ENCODE measurements around the gene CD93. TPM values are rescaled to one million over a fixed set of nuclear protein-coding genes. Genes with fewer than 3 reads are reported as not detected.

CD93 gene
- total RNA-seq, 1 donor from 2014 or later: not detected

- H3K9me3 Mint-ChIP-seq: no peaks in the 10 kb centered on the region
- no peaks in the 10 kb centered on the region for H3K36me3 Mint-ChIP-seq (ENCODE audit: low read depth)
- H3K27ac Mint-ChIP-seq: no peak overlapping the region
- ATAC-seq (ENCODE audit: low read depth) (no peak), DNase-seq (no peak)
- CTCF ChIA-PET: interaction anchor here (0.5 kb wide), 1 partner anchor 12 kb away, joined by 3 read pairs; no protein-coding TSS in a partner anchor
- TF ChIP-seq, protein P1, sequence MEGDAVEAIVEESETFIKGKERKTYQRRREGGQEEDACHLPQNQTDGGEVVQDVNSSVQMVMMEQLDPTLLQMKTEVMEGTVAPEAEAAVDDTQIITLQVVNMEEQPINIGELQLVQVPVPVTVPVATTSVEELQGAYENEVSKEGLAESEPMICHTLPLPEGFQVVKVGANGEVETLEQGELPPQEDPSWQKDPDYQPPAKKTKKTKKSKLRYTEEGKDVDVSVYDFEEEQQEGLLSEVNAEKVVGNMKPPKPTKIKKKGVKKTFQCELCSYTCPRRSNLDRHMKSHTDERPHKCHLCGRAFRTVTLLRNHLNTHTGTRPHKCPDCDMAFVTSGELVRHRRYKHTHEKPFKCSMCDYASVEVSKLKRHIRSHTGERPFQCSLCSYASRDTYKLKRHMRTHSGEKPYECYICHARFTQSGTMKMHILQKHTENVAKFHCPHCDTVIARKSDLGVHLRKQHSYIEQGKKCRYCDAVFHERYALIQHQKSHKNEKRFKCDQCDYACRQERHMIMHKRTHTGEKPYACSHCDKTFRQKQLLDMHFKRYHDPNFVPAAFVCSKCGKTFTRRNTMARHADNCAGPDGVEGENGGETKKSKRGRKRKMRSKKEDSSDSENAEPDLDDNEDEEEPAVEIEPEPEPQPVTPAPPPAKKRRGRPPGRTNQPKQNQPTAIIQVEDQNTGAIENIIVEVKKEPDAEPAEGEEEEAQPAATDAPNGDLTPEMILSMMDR (IDR thresholded peaks at IDR 0.05): no peak
- H3K4me1 Mint-ChIP-seq: no peaks in the 10 kb centered on the region
- H3K27me3 Mint-ChIP-seq: no peaks in the 10 kb centered on the region
- intact Hi-C loops (cut with micrococcal nuclease): no loop called here
- no peak overlapping the region for H3K4me3 Mint-ChIP-seq
- POLR2A ChIA-PET: no interaction called here
Observed at GRCh38 chr20:23131766-23132165, 45.6 kb upstream of the CD93 start.

- Mint-ChIP-seq H3K4me3 (no peak overlapping the region), H3K9me3 (no peaks in the 10 kb centered on the region), H3K27me3 (no peaks in the 10 kb centered on the region), H3K4me1 (no peaks in the 10 kb centered on the region), H3K36me3 (ENCODE audit: low read depth) (no peaks in the 10 kb centered on the region), H3K27ac (no peak overlapping the region)
- no peak for ATAC-seq (ENCODE audit: low read depth)
- POLR2A ChIA-PET: no interaction called here
- intact Hi-C loops (cut with micrococcal nuclease): no loop called here
- no peak for DNase-seq
- TF ChIP-seq, protein P1 (IDR thresholded peaks at IDR 0.05): no peak
- CTCF ChIA-PET: no interaction called here
Observed at GRCh38 chr20:23130622-23131140, 44.6 kb upstream of the CD93 start.

DNA sequence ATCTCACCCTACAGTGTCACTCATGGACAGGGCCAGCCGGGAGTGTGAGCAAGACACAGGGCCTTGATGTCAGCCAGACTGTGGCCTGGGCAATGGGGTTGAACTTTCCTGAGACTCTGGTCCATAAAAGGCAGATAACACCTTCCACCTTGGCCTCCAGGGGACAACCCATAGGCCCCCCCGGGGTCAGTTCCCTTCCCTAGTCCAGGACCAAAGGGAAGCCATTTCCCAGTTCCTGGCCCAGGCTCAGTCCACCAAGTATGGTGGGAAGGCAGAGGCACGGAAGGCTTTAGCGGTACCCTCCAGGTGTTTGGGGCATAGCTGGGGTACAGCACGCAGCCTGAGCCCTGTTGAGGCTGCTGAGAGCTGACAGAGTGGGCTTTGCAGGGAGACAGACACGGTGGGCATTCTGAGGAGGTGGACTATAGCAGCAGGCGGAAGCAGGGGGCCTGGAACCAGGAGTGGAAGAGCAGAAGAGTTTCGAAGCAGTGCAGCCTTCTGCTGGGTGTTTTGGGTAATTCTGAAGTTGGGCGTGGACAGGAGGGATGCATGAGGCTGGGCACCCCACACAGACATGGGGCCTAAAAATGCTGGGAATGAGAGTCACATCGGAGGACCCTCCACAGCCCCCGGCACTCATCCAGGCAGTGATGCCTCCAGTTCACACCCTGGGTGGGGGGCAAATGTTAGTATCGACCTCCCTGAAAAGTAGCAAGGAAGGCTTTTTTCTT, 43.9 kb upstream of the CD93 start:
- Mint-ChIP-seq H3K27ac (no peak overlapping the region), H3K36me3 (ENCODE audit: low read depth) (no peaks in the 10 kb centered on the region), H3K4me1 (no peaks in the 10 kb centered on the region), H3K27me3 (peaks cover 2% of the 10 kb centered on the region), H3K4me3 (no peak overlapping the region), H3K9me3 (no peaks in the 10 kb centered on the region)
- intact Hi-C loops (cut with micrococcal nuclease): no loop called here
- DNase-seq (no peak), ATAC-seq (ENCODE audit: low read depth) (no peak)
- ChIA-PET CTCF (no interaction called here), POLR2A (no interaction called here)
- TF ChIP-seq, protein P1 (IDR thresholded peaks at IDR 0.05): no peak

DNA sequence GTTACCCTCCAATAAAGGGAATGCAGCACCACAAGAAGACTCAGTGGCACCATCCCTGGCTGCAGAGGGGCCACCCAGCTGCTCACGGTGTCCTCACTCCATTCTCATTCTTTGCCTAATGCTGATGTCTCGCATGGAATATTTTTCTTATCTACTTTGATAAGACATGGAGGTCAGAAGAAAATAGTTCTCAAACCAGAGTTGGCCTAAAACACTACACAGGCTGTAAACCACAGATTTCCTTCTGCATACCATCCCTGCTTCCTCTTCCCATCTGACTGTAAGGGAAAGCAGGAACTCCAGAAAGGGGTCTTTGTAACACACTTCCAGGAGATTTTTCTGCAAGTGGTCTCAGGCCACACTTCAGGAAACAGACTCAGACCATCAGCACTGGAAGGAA, 43.1 kb upstream of the CD93 start:
- ATAC-seq (ENCODE audit: low read depth): no peak
- H3K9me3 Mint-ChIP-seq: no peaks in the 10 kb centered on the region
- no peak overlapping the region for H3K4me3 Mint-ChIP-seq
- H3K27ac Mint-ChIP-seq: no peak overlapping the region
- peaks cover 8% of the 10 kb centered on the region for H3K27me3 Mint-ChIP-seq
- no peaks in the 10 kb centered on the region for H3K36me3 Mint-ChIP-seq (ENCODE audit: low read depth)
- H3K4me1 Mint-ChIP-seq: no peaks in the 10 kb centered on the region
- intact Hi-C loops (cut with micrococcal nuclease): no loop called here
- no peak for DNase-seq
- CTCF ChIA-PET: no interaction called here
- TF ChIP-seq, protein P1 (IDR thresholded peaks at IDR 0.05): no peak
- POLR2A ChIA-PET: no interaction called here

GRCh38 chr20:23128461-23129125, 42.5 kb upstream of the CD93 start:
- TF ChIP-seq, protein P1 (IDR thresholded peaks at IDR 0.05): no peak
- ChIA-PET CTCF (no interaction called here), POLR2A (no interaction called here)
- H3K27me3 Mint-ChIP-seq: peaks cover 8% of the 10 kb centered on the region
- H3K27ac Mint-ChIP-seq: no peak overlapping the region
- no peak for DNase-seq
- no peaks in the 10 kb centered on the region for H3K36me3 Mint-ChIP-seq (ENCODE audit: low read depth)
- H3K4me1 Mint-ChIP-seq: no peaks in the 10 kb centered on the region
- no peak for ATAC-seq (ENCODE audit: low read depth)
- intact Hi-C loops (cut with micrococcal nuclease): no loop called here
- H3K9me3 Mint-ChIP-seq: no peaks in the 10 kb centered on the region
- no peak overlapping the region for H3K4me3 Mint-ChIP-seq
